NT2/D1 (cell line): ENCODE measurements around the gene ABCG1.

Experiments
- SUZ12 ChIP-seq: IDR thresholded peaks from 2 replicates; pipeline ENCODE4 v1.6.1; 2011; ENCODE audit not compliant: insufficient read length, insufficient read depth; ENCODE audit errors: extremely low read depth
- YY1 ChIP-seq: IDR thresholded peaks from 2 replicates; pipeline ENCODE4 v1.6.1; 2011; ENCODE audit not compliant: insufficient read length, insufficient read depth
- ZNF274 ChIP-seq: IDR thresholded peaks from 2 replicates; pipeline ENCODE4 v1.6.1; 2011; ENCODE audit warnings: mild to moderate bottlenecking, low read depth, low read length

DNA sequence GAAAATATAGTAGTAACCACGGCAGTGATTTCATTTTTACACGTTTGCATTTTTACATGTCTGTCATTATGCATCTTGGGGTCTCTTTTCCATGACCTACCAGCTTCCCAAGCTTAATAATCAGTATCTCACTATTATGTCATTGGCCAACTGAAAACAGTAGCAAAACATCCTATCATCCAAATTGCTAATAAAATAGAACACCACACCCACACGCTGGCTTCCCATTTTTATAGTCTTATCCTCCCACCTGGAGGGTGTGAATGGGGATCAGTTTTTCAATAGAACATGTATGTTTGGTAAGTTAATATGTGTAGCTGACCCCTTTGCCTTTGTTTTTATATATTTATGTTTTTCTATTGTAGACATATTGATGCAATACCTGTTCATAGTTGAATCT, 84.5 kb downstream of the ABCG1 start:
- TF ChIP-seq ZNF274 (no peak), SUZ12 (no peak), YY1 (no peak)
